ENCODE data around the gene HOXC12. TPM values are rescaled to one million over a fixed set of nuclear protein-coding genes. Genes with fewer than 3 reads are reported as not detected.

HOXC12 gene
- total and polyA plus RNA-seq, 4 donors, result not detected

DNA sequence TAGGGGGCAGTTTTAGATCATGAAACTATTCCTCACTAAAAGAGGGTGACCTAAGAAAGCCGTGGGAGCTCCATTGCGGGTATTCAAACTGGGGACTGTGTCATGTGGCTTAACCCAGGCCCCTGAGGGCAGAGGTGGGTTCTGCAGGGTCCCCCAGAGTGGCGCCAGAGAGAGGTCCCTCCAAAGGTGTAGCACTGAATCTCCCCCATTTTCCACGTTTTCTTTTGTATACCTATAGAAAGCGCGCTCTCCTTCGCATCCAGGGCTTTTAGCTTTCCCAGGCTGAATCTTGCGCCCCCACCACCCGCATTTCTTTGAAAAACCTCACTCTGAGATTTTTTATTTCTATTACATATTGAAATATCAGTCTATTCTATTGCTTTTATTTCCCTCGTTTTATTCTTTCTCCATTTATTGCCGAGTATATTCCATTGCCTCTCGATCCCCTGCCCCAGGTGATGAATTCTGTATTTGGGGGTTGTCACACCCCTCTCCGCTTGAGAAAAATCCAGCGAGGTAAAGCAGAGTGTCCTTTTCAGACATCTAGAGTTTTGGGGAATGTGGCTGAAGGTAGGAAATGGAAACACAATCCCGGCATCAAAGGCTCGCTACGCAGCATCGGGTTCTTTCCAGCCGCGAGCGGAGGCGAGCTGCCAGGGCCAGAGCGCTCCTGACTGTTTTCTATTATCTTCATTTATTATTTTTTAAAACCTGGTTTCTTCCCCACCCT lies 16.9 kb upstream of the HOXC12 start:
- WGBS, result 21% methylated on average over 23 of the region's 23 CpGs

GRCh38 chr12:53938326-53939140 lies 16.2 kb upstream of the HOXC12 start, which contains the start of gene HOXC13:
Gene HOXC13 (plus strand): TSS chr12:53938831. CDS start chr12:53938907, 76 bp downstream.
- TF ChIP-seq NR2F2 (IDR thresholded peaks at IDR 0.05) (no peak), ATF3 (IDR thresholded peaks at IDR 0.05) (no peak), TAF1 (conservative IDR thresholded peaks at IDR 0.05) (no peak), FOXA2 (IDR thresholded peaks at IDR 0.05) (no peak), HNF4A (conservative IDR thresholded peaks at IDR 0.05) (no peak), RXRA (IDR thresholded peaks at IDR 0.05) (no peak), YY1 (IDR thresholded peaks at IDR 0.05) (no peak)
- TF ChIP-seq, protein P1, sequence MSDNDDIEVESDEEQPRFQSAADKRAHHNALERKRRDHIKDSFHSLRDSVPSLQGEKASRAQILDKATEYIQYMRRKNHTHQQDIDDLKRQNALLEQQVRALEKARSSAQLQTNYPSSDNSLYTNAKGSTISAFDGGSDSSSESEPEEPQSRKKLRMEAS (IDR thresholded peaks at IDR 0.05), result no peak
- no peak within 1 kb of the TSS for H3K27ac ChIP-seq (ENCODE audit: low read depth in 1 of 2, low read length in 2 of 2)
- peaks cover 0 to 34% (median 20%) of the 10 kb centered on the region in 4 donors for H3K27me3 ChIP-seq (ENCODE audit: control insufficient read depth in 4 of 4, insufficient read depth in 4 of 4, low read length in 3 of 4)
- H3K4me3 ChIP-seq (ENCODE audit: low read depth in 1 of 3, low read length in 3 of 3), result no peak within 1 kb of the TSS
- WGBS, result 10% methylated on average over 56 of the region's 56 CpGs
- peaks cover 0 to 3% (median 0%) of the 10 kb centered on the region in 4 donors for H3K9me3 ChIP-seq (ENCODE audit: control insufficient read depth in 4 of 4, low read length in 3 of 4)
- no peak within 1 kb of the TSS for H3K9ac ChIP-seq (ENCODE audit: low read depth in 1 of 2, low read length in 2 of 2)
- H3K36me3 ChIP-seq (ENCODE audit: control insufficient read depth in 4 of 4, insufficient read depth in 3 of 4, low read depth in 1 of 4, low read length in 3 of 4), result no peaks in the 10 kb centered on the region
- H3K4me1 ChIP-seq (ENCODE audit: control insufficient read depth in 4 of 4, insufficient read depth in 4 of 4, low read length in 3 of 4), result peaks cover 0 to 3% (median 0%) of the 10 kb centered on the region in 4 donors
- no peak for DNase-seq (ENCODE audit: low spot score)

More for the DNA sequence above, 16.9 kb upstream of the HOXC12 start:
- no peaks in the 10 kb centered on the region for H3K36me3 ChIP-seq (ENCODE audit: control insufficient read depth in 4 of 4, insufficient read depth in 3 of 4, low read depth in 1 of 4, low read length in 3 of 4)
- H3K9me3 ChIP-seq (ENCODE audit: control insufficient read depth in 4 of 4, low read length in 3 of 4), result peaks cover 0 to 3% (median 0%) of the 10 kb centered on the region in 4 donors
- peaks cover 0 to 3% (median 0%) of the 10 kb centered on the region in 4 donors for H3K4me1 ChIP-seq (ENCODE audit: control insufficient read depth in 4 of 4, insufficient read depth in 4 of 4, low read length in 3 of 4)
- H3K4me3 ChIP-seq (ENCODE audit: low read depth in 1 of 3, low read length in 3 of 3), result no peak overlapping the region
- H3K27ac ChIP-seq (ENCODE audit: low read depth in 1 of 2, low read length in 2 of 2), result no peak overlapping the region
- no peak for DNase-seq (ENCODE audit: low spot score)
- H3K9ac ChIP-seq (ENCODE audit: low read depth in 1 of 2, low read length in 2 of 2), result no peak overlapping the region
- H3K27me3 ChIP-seq (ENCODE audit: control insufficient read depth in 4 of 4, insufficient read depth in 4 of 4, low read length in 3 of 4), result peaks cover 2 to 30% (median 20%) of the 10 kb centered on the region in 4 donors
- TF ChIP-seq, protein P2, sequence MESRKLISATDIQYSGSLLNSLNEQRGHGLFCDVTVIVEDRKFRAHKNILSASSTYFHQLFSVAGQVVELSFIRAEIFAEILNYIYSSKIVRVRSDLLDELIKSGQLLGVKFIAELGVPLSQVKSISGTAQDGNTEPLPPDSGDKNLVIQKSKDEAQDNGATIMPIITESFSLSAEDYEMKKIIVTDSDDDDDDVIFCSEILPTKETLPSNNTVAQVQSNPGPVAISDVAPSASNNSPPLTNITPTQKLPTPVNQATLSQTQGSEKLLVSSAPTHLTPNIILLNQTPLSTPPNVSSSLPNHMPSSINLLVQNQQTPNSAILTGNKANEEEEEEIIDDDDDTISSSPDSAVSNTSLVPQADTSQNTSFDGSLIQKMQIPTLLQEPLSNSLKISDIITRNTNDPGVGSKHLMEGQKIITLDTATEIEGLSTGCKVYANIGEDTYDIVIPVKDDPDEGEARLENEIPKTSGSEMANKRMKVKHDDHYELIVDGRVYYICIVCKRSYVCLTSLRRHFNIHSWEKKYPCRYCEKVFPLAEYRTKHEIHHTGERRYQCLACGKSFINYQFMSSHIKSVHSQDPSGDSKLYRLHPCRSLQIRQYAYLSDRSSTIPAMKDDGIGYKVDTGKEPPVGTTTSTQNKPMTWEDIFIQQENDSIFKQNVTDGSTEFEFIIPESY (IDR thresholded peaks at IDR 0.05), result no peak

GRCh38 chr12:53939141-53940108 lies 15.3 kb upstream of the HOXC12 start:
- Histone ChIP-seq H3K4me1 (ENCODE audit: control insufficient read depth in 4 of 4, insufficient read depth in 4 of 4, low read length in 3 of 4) (peaks cover 0 to 3% (median 0%) of the 10 kb centered on the region in 4 donors), H3K27me3 (ENCODE audit: control insufficient read depth in 4 of 4, insufficient read depth in 4 of 4, low read length in 3 of 4) (peaks cover 6 to 36% (median 20%) of the 10 kb centered on the region in 4 donors), H3K9me3 (ENCODE audit: control insufficient read depth in 4 of 4, low read length in 3 of 4) (no peaks in the 10 kb centered on the region), H3K27ac (ENCODE audit: low read depth in 1 of 2, low read length in 2 of 2) (no peak overlapping the region), H3K36me3 (ENCODE audit: control insufficient read depth in 4 of 4, insufficient read depth in 3 of 4, low read depth in 1 of 4, low read length in 3 of 4) (no peaks in the 10 kb centered on the region), H3K4me3 (ENCODE audit: low read depth in 1 of 3, low read length in 3 of 3) (no peak overlapping the region), H3K9ac (ENCODE audit: low read depth in 1 of 2, low read length in 2 of 2) (no peak overlapping the region)
- WGBS, result 8% methylated on average over 91 of the region's 91 CpGs
- DNase-seq (ENCODE audit: low spot score), result no peak
- TF ChIP-seq, protein P1 (IDR thresholded peaks at IDR 0.05), result no peak
- TF ChIP-seq JUND (IDR thresholded peaks at IDR 0.05), result no peak
- TF ChIP-seq FOXA2 (IDR thresholded peaks at IDR 0.05), result no peak
- no peak for TF ChIP-seq YY1 (IDR thresholded peaks at IDR 0.05)
- no peak for TF ChIP-seq NR2F2 (IDR thresholded peaks at IDR 0.05)
- TF ChIP-seq, protein P3, sequence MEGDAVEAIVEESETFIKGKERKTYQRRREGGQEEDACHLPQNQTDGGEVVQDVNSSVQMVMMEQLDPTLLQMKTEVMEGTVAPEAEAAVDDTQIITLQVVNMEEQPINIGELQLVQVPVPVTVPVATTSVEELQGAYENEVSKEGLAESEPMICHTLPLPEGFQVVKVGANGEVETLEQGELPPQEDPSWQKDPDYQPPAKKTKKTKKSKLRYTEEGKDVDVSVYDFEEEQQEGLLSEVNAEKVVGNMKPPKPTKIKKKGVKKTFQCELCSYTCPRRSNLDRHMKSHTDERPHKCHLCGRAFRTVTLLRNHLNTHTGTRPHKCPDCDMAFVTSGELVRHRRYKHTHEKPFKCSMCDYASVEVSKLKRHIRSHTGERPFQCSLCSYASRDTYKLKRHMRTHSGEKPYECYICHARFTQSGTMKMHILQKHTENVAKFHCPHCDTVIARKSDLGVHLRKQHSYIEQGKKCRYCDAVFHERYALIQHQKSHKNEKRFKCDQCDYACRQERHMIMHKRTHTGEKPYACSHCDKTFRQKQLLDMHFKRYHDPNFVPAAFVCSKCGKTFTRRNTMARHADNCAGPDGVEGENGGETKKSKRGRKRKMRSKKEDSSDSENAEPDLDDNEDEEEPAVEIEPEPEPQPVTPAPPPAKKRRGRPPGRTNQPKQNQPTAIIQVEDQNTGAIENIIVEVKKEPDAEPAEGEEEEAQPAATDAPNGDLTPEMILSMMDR (IDR thresholded peaks at IDR 0.05; ENCODE audit: low read depth, low read length, missing input control), result no peak
- no peak for TF ChIP-seq GABPA (IDR thresholded peaks at IDR 0.05 in 1 of 2, conservative IDR thresholded peaks at IDR 0.05 in 1 of 2)
- TF ChIP-seq, protein P2 (IDR thresholded peaks at IDR 0.05), result no peak
- TF ChIP-seq HNF4G (IDR thresholded peaks at IDR 0.05), result no peak

Data from liver (tissue), 9 donors.